CD4-positive, alpha-beta T cell treated with Interleukin-17A for 4 hours (primary cell): ENCODE results near the gene KDM1A.
A peak's percentile ranks its signal among the peaks of the same experiment; 100 is the strongest.

ENCODE experiments used
- DNase-seq: peaks from one replicate; pipeline ENCODE4 v3.0.0-alpha.2; 2020; ENCODE audit warnings: mixed read lengths

KDM1A gene

GRCh38 chr1:23114424-23115079 lies 95.3 kb downstream of the KDM1A start:
- DNase-seq = peak; percentile 38

GRCh38 chr1:23116216-23116836 lies 97.1 kb downstream of the KDM1A start:
- no peak for DNase-seq

GRCh38 chr1:23116921-23117699 lies 97.8 kb downstream of the KDM1A start:
- DNase-seq = no peak

GRCh38 chr1:23118407-23118806 lies 99.1 kb downstream of the KDM1A start:
- no peak for DNase-seq

GRCh38 chr1:23118957-23119792 lies 99.9 kb downstream of the KDM1A start:
- DNase-seq = peak; percentile 54

- no peak for DNase-seq
These were observed 101.1 kb downstream of the KDM1A start for GRCh38 chr1:23120383-23120782.

- no peak for DNase-seq
These were observed 102.9 kb downstream of the KDM1A start for GRCh38 chr1:23122023-23122748.

- DNase-seq = no peak
These were observed 103.5 kb downstream of the KDM1A start for GRCh38 chr1:23122796-23123195.

GRCh38 chr1:23123528-23123927 lies 104.3 kb downstream of the KDM1A start:
- DNase-seq = no peak

- DNase-seq = no peak
These were observed 105.2 kb downstream of the KDM1A start for GRCh38 chr1:23124259-23125026.

- DNase-seq = no peak
These were observed 106.2 kb downstream of the KDM1A start for GRCh38 chr1:23125489-23125888.

GRCh38 chr1:23126200-23126599 lies 106.9 kb downstream of the KDM1A start:
- DNase-seq = no peak

- DNase-seq = no peak
These were observed 107.5 kb downstream of the KDM1A start for GRCh38 chr1:23126801-23127200.

GRCh38 chr1:23129846-23130245 lies 110.6 kb downstream of the KDM1A start:
- DNase-seq = no peak

GRCh38 chr1:23132033-23132432 lies 112.8 kb downstream of the KDM1A start:
- no peak for DNase-seq
